IMR-90 (cell line): ENCODE results near the gene DPF1.

Experiments used
- CEBPB ChIP-seq: IDR thresholded peaks from 2 replicates; pipeline ENCODE4 v1.6.1; 2012; ENCODE audit warnings: low read depth, low read length, improper control_type of control experiment
- CTCF ChIP-seq: conservative IDR thresholded peaks from 2 replicates; pipeline ENCODE4 v1.5.1; 2012; ENCODE audit warnings: mild to moderate bottlenecking, low read depth, low read length, improper control_type of control experiment

GRCh38 chr19:38224014-38224862, at the start of gene DPF1:
- TF ChIP-seq CTCF (0 out of 2 replicates have a peak, but pooled peaks have one; percentile 7), CEBPB (no peak)
